Epithelial cell of proximal tubule (primary cell): ENCODE data around the gene PIGU. TPM values are rescaled to one million over a fixed set of nuclear protein-coding genes. Genes with fewer than 3 reads are reported as not detected.
A peak's percentile ranks its signal among the peaks of the same experiment; 100 is the strongest.

ENCODE experiments used
- DNase-seq: peaks from one replicate; pipeline ENCODE4 v3.0.0-alpha.2; 2011; ENCODE audit warnings: low read depth
- H3K4me3 ChIP-seq: 2 replicates; pipeline ENCODE4 v1.5.1; 2011; ENCODE audit warnings: low read depth, mild to moderate bottlenecking, low read length
- total RNA-seq: library from RNA; depleted of rRNA; stranded (reverse); fragments of >200 nt; gene quantifications from 2 replicates; pipeline ENCODE4 v1.2.3, GENCODE V29; 2015
- TF ChIP-seq, protein P1 (sequence below): conservative IDR thresholded peaks from 2 replicates; pipeline ENCODE4 v1.5.1; 2012; ENCODE audit warnings: low read depth, mild to moderate bottlenecking, low read length

PIGU gene
- total RNA-seq, 1 donor from 2014 or later: 30.2 TPM

DNA sequence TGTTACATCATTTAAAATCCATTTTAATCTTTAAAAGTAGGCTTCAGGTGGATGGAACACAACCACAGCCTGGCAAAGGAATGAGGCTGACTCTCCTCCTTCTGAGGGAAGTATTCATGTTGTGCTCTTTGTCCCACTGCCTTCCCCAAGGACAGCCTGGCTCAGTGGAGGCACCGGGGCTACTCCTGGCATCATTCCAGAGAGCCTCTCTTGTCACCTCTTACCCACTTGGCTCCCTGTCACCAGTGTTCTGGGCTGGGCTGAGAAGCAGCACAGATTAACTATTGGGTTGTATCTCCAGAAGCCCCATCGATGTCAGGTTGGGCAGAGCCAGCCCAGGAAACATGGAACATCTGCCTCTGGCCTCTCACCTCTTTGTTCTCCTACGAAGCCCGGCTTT lies 16.5 kb upstream of the PIGU start:
- TF ChIP-seq, protein P1, sequence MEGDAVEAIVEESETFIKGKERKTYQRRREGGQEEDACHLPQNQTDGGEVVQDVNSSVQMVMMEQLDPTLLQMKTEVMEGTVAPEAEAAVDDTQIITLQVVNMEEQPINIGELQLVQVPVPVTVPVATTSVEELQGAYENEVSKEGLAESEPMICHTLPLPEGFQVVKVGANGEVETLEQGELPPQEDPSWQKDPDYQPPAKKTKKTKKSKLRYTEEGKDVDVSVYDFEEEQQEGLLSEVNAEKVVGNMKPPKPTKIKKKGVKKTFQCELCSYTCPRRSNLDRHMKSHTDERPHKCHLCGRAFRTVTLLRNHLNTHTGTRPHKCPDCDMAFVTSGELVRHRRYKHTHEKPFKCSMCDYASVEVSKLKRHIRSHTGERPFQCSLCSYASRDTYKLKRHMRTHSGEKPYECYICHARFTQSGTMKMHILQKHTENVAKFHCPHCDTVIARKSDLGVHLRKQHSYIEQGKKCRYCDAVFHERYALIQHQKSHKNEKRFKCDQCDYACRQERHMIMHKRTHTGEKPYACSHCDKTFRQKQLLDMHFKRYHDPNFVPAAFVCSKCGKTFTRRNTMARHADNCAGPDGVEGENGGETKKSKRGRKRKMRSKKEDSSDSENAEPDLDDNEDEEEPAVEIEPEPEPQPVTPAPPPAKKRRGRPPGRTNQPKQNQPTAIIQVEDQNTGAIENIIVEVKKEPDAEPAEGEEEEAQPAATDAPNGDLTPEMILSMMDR: no peak
- DNase-seq: no peak
- no peak overlapping the region for H3K4me3 ChIP-seq

DNA sequence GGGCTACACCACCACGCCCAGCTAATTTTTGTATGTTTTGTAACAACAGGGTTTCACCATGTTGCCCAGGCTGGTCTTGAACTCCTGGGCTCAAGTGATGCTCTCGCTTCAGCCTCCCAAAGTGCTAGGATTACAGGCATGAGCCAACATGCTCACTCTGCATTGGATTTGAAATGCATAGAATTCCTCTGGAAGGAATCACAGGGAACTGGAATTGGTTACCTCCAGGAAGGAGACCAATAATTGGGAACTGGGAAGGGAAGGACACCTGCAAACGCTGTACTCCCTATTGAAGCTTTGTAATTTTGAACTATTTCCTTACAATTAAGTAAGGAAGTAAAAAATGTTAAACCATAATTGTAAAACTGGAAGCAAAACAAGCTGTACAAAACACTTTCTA lies 14.9 kb upstream of the PIGU start:
- DNase-seq: no peak
- H3K4me3 ChIP-seq: no peak overlapping the region
- TF ChIP-seq, protein P1: no peak

DNA sequence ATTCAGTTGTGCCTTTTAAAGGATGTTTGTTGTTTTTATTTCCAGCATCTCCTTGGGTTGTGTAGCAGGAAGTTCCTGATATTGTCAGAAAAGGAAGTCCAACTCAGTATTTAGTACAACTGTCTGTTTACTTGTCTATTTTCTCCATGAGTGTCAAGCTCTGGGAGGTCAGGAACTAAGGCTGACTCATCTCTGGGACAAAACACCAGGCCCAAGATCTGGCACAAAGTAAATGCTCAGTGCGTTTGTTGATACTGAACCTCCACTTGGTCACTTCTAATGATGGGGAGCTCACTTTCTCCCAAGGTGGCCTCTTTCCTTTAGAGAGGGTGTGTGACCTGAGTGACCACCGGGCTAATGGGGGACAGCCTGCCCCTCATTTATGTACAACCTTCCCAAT lies 12.6 kb upstream of the PIGU start:
- TF ChIP-seq, protein P1: no peak
- no peak for DNase-seq
- H3K4me3 ChIP-seq: no peak overlapping the region

DNA sequence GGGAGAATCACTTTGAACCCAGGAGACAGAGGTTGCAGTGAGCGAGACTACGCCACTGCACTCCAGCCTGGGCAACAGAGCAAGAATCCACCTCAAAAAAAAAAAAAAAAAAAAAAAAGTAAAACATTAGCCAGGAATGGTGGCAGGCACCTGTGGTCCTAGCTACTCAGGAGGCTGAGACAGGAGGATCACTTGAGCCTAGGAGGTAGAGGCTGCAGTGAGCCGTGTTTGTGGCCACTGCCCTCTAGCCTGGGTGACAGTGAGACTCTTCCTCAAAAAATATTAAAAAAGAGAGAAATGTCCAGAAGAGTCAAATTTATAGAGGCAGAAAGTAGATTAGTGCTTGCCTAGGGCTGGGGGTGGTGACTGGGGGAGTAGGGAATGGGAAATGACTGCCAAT lies 6.8 kb upstream of the PIGU start:
- H3K4me3 ChIP-seq: no peak overlapping the region
- DNase-seq: no peak
- TF ChIP-seq, protein P1: no peak

DNA sequence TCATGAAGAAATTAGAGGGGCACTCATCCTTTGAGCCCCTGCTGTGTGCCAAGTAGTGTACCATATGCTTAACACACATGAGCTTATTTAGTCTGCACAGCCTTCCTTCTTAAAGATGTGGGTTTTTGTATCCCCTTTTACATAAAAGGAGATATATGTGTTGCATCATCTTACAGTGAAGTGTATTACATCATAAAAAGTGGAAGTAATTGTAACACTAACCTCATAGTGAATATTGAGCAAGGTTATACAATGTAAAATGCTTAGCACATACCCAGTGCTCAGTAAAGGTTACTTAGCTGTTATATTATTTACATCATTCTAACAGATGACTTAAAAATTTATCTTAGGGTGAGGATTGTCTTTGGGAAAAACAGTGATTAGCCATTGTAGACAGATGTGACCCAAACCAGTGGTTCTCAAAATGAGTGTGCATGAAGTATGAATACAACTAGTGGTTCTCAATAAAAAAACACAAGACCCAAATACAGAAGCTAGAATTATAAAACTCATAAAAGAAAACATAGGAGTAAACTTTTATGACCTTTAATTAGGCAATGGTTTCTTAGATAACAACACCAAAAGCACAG lies 3.8 kb upstream of the PIGU start:
- no peak for DNase-seq
- TF ChIP-seq, protein P1: no peak

DNA sequence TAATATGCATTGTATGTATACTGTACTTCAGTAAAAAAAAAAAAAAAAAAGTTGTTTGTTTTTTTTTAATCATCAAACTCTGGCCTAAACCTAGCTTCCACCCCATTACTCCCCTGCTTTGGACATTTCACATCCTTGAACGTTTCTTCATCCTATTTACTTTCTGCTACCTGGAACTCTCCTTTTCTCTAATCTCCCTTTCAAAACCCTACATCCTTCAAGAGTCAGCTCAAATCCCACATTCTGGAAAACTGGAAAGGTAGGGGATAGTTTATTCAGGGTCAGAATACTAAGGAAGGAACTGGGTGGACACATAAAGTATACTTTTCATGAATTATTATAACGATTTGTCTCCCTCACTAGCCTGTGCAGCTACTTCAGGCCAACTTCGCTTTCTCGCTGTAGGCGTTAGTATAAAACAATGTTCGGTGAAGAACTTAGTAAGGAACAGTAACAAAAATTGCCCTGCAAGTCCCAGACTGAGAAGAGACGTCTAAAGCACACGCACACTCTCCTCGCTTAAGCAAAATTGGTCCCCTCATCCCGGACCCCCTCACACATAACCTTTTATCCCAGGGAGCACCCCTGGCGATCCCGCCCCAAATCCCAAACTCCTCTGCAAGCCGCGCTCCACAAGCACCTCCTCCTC lies 775 bp downstream of the PIGU start:
- H3K4me3 ChIP-seq: peak overlapping the region; percentile 88
- TF ChIP-seq, protein P1: no peak
- no peak for DNase-seq

More for the DNA sequence above, 3.8 kb upstream of the PIGU start:
- H3K4me3 ChIP-seq: no peak overlapping the region

DNA sequence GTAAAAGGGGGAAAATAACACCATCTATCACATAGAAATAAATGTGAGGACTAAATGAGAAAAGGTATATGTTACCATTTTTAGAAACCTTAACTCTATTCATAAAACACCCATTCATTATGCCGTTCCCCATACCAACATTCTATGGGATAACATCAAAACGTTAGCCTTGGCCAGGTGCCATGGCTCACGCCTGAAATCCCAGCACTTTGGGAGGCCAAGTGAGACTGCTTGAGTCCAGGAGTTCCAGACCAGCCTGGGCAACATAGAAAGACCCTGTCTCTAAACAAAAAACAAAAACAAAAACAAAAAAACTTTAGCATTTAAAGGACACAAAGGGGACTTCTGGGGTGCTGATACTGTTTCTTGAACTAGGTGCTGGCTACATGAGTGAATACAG lies 1.3 kb downstream of the PIGU start:
- no peak for DNase-seq
- peak overlapping the region; percentile 88 for H3K4me3 ChIP-seq
- TF ChIP-seq, protein P1: no peak
